Retinal pigment epithelial cell (primary cell): Measurements from ENCODE around the gene MYRF.

ENCODE experiments used
- DNase-seq: peaks from one replicate; pipeline ENCODE4 v3.0.0-alpha.2; 2010; ENCODE audit warnings: low read depth
- H3K4me3 ChIP-seq: 2 replicates; pipeline ENCODE4 v1.5.1; 2011; ENCODE audit warnings: mild to moderate bottlenecking, low read length, control low read depth, moderate library complexity
- TF ChIP-seq, protein P1 (sequence below): conservative IDR thresholded peaks from 2 replicates; pipeline ENCODE4 v1.5.1; 2011; ENCODE audit warnings: low read depth, low read length, control low read depth, inconsistent platforms

The MYRF gene

GRCh38 chr11:61769946-61770683 is 17.7 kb downstream of the MYRF start:
- no peak overlapping the region for H3K4me3 ChIP-seq
- TF ChIP-seq, protein P1, sequence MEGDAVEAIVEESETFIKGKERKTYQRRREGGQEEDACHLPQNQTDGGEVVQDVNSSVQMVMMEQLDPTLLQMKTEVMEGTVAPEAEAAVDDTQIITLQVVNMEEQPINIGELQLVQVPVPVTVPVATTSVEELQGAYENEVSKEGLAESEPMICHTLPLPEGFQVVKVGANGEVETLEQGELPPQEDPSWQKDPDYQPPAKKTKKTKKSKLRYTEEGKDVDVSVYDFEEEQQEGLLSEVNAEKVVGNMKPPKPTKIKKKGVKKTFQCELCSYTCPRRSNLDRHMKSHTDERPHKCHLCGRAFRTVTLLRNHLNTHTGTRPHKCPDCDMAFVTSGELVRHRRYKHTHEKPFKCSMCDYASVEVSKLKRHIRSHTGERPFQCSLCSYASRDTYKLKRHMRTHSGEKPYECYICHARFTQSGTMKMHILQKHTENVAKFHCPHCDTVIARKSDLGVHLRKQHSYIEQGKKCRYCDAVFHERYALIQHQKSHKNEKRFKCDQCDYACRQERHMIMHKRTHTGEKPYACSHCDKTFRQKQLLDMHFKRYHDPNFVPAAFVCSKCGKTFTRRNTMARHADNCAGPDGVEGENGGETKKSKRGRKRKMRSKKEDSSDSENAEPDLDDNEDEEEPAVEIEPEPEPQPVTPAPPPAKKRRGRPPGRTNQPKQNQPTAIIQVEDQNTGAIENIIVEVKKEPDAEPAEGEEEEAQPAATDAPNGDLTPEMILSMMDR: no peak

DNA sequence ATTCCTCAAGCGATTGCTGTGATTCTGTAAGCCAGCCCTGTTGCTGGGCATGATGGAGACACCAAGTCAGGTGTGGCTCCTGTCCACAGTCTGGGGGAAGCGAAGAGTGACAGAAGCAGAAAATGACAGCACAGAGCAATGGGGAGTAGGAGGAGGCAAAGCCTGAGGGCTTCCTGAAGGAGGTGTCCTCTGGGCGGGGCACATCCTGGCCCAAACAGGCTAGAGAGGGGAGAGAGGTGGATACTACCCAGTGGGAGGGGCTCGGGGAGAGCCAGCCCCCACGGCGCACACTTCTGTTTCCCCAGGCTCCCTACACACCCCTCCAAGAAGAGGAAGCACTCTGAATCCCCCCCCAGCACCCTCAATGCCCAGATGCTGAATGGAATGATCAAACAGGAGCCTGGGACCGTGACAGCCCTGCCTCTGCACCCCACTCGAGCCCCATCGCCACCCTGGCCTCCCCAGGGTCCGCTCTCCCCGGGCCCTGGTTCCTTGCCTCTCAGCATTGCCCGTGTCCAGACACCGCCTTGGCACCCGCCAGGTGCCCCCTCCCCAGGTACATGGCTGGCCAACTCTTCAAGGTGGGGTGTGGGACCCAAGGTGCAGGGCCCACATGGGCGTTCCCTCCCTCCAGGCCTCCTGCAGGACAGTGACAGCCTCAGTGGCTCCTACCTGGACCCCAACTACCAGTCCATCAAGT is 18.9 kb downstream of the MYRF start:
- no peak for DNase-seq
- no peak overlapping the region for H3K4me3 ChIP-seq
- TF ChIP-seq, protein P1: no peak

More at GRCh38 chr11:61769946-61770683, 17.7 kb downstream of the MYRF start:
- DNase-seq: no peak

- no peak overlapping the region for H3K4me3 ChIP-seq
- no peak for DNase-seq
- TF ChIP-seq, protein P1: no peak
These were observed 19.6 kb downstream of the MYRF start for GRCh38 chr11:61771985-61772455.

DNA sequence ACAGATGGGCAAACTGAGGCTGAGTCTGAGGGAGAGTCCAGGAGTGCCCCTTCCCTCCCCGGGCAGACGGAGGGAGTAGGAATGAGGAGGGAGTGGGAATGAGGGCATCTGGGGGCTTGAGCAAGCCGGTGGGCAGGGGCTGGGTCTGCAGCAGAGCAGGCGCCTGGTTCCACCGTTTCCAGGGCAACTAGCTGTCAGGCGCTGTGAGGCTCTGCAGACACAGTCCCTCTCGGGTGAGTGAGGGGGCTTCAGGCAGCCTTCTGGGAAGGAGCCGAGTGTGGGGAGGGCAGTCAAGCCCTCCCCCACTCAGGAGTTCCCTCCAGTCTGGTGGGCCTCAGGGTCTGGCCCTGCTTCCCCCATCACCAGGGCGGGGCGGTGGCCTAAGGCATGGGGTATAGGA is 20.9 kb downstream of the MYRF start:
- TF ChIP-seq, protein P1: no peak
- H3K4me3 ChIP-seq: no peak overlapping the region
- no peak for DNase-seq

GRCh38 chr11:61773809-61774208 is 21.4 kb downstream of the MYRF start:
- TF ChIP-seq, protein P1: no peak
- no peak for DNase-seq
- no peak overlapping the region for H3K4me3 ChIP-seq

DNA sequence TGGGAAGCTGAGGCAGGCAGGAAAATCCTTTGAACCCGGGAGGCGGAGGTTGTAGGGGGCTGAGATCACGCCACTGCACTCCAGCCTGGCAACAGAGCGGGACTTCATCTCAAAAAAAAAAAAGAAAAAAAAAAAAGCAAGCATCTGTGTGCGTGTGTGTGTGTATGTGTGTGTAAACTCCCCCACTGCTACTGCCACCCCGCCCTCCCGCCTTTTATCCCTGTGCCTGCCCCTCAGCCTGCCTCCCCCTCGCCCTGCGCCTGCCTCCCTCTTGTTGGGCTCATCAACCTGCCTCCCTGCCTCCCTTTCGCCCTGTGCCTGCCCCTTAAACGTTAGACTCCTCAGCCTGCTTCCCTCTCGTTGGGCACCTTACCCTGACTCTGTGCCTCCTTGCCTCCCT is 22.0 kb downstream of the MYRF start:
- H3K4me3 ChIP-seq: no peak overlapping the region
- DNase-seq: no peak
- TF ChIP-seq, protein P1: no peak

DNA sequence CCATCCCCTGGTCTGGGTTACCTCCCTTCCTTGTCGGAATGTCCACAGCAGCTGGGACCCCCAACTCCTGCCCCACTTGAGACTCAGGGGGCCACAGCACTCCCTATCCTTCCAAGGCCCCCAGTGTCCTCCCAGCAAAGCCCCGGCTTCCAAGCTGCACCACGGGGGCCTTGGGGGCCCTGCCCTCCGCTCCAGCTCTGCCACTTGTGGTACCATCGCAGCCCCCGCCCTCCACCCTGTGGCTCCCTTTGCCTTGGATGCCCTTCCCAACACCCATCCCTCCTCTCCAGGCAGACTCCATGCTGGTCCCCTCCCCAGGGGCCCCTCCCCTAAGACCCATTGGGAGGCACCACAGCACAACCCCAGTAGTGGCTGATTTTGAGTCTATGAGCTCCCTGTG is 22.7 kb downstream of the MYRF start:
- no peak for DNase-seq
- TF ChIP-seq, protein P1: no peak
- H3K4me3 ChIP-seq: no peak overlapping the region
